ENCODE results near the gene LEFTY2.
"Not testable (repeated sequence)": the region's sequence is repeated elsewhere in the genome, so short reads cannot be mapped to it uniquely, and the experiment has no call there.

The LEFTY2 gene

DNA sequence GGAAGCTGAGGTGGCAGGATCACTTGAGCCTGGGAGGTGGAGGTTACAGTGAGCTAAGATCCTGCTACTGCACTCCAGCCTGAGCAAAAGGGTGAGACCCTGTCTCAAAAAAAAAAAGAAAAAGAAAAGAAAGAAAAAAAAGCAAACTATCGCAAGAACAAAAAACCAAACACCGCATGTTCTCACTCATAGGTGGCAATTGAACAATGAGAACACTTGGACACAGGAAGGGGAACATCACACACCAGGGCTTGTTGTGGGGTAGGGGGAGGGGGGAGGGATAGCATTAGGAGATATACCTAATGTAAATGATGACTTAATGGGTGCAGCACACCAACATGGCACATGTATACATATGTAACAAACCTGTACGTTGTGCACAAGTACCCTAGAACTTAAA lies 11.6 kb downstream of the LEFTY2 start:
- not testable (repeated sequence) for DNase-seq

DNA sequence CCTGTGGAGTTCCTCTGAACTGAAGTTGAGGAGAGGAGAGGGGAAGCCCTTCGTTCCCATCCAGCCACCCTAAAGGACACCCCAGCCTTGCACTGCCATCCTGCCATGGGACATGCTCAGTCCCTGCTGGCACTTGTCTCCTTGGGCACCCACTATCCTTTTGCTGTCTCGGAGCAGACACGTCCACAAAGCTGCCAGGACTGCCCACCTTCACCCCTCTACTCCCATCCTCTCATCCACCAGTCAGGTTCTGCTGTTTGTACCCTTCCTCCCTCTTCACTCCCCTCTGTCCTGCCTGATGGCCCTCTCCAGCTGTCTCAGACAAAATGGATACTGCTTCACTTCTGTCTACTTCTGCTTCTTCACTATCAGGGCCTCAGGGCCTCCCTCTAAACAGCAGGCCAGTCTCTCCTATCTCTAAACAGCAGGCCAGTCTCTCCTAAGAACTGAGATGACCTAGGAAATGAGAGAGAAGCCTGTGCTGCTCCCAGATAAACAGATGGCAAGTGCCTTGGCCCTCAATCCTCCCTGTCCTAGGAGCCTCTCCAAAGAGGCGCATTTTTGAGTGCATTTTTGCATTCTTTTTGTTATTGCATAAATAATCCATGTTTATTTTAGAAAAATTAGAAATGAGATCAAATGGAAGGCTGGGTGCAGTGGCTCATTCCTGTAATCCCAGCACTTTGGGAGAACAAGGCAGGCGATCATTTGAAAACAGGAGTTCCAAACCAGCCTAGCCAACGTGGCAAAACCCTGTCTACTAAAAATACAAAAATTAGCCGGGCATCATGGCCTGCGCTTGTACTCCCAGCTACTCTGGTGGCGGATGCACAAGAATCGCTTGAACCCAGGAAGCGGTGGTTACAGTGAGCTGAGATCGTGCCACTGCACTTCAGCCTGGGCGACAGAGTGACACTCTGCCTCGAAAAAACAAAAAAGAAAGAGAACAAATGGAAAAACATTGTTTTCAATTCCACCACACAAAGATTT lies 12.5 kb downstream of the LEFTY2 start:
- no peak for DNase-seq

DNA sequence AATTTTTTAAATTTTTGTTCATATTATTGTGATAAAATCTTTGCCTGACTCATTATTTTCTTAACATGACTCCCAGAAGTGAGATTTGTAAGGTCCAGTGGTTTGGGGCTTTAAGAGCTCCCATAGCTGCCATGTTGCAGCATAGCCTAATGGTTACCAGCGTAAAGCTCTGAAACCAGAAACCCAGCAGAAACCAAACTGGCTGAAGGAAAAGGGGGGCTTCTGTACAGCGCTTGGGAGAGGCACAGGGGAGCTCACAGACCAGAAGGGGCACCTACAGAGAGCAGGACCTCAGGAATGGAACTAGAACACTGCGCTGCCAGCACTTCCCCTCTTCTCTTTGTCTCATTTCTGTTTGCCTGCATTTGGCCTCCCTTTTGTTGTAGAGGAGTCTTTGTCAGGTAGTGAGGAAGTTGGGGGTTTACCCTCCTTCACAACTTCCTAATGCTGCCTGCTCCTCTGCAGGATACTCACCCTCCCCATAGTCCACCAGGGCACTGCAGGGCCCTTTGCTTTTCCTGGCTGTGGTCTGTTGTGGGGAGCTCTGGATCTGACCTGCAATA lies 14.4 kb downstream of the LEFTY2 start:
- no peak for DNase-seq

DNA sequence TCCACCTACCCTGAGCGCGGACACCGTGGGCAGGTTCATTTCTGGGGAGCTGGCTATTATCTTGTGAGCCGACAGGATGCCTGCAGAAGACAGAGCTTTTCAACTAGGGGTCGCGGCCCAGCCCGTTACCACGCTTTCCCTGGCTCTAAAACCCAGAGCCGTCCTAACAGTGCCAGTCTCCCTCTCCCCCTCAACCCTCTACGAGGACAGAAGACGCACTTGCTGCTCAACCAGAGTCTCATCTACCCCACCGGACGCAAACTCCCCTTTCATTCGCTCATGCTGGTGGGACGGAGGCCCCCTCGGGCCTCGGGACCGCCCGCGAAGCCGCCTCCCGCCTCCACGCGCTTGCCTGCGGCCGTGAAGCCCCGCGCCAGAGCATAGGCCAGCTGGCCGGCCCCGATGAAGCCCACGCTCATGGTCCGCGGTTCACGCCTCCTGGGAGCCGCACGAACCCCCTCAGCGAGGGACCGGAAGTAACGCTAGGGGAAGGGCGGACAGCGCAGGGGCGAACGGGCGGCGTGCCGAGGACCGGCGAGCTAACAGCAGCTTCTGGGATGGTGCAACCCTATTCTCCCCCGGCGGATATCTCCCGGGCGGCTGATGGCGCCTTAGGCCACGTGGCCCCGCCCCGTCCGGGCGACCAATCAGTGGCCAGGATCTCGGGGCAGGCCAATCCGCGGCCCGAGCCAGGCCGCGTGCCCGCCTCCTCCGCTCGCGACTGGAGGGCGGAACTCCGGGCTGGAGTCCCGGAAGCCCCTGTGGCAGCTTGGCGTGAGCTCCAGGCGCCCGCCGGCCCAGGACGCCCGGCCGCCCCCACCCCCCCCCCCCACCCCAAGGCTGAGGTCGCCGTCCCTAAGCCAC lies 17.1 kb downstream of the LEFTY2 start, which contains the start of gene PYCR2:
TSS of gene PYCR2 (minus strand) at position 559 of the 864 bp plus-strand sequence. CDS start at position 419, 140 bp downstream.
- peak; percentile 93 for DNase-seq

DNA sequence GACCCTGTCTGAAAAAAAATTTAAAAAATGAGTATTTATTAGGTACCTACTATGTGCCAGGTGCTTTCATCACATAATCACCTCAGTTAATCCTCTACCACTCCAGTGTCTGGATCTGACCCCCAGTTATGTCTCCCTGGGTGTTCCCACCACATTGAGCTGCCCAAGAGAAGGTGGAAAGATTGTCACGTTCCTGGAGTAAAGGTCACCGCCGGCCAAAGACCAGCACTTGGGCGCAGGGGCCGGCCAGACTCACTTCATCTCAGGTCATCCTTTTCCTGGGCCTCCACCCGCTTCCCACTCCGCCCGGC lies 17.7 kb downstream of the LEFTY2 start:
- DNase-seq, result no peak

DNA sequence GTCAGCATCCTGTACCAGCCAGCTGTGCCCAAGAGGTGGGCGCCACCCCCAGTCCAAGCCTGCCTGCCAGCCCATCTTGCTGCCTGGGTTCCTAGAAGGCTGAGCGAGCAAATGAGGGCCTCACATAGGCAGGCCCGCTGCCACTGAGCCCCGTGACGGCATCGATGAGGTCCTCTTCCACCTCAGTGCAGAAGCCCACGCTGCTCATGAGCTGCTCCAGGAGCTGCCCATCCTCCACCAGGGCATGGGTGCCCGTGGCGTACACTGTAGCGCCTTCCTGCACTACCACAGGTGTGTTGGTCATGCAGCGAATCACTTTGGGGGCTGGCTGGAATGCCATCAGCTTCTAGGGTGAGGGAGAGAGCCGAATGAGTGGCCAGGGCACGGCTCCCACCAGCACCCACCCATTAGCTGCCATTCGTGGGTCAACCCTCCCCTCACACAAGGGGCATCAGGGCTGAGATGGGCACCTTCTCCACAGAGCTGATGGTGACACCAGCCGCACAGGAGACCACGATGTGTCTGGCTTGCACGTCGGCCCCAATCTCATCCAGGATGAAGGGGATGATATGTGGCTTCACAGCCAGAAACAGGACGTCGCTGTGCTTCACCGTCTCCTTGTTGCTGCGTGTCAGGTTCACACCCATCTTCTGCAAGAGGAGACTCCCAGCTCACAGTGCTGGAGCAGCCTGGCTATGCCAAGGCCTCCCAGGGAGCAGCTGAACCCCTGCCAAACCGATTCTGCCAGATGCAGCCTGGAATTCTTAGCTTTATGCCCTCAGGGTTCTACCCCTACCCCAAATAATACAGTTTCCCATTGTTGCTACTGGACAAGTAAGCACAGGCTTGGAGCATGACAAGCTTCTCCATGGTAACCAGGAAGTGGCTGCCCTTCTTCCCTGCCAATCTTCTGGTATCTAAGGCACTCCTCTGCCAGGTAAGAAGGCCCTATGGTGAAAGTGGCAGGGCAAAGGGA lies 19.0 kb downstream of the LEFTY2 start:
- no peak for DNase-seq

DNA sequence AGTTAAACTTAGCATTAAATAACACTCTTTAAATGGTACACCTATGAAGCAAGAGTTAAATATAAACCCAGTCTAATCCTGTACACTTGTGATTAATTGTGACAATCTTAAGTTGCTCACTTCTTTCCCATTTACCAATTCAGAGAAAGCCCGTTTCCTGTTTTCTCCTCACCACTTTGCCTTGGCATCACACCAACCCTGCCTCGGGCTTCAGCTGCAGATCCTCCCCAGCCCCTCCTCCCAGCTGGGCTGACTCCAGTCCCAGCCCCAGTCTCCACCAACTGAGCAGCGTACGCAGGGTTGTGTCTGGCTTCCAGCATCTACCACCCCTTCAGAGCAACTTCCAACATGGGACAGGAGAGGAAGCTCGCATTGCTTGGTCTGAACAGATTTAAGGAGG lies 21.1 kb downstream of the LEFTY2 start:
- DNase-seq, result no peak

DNA sequence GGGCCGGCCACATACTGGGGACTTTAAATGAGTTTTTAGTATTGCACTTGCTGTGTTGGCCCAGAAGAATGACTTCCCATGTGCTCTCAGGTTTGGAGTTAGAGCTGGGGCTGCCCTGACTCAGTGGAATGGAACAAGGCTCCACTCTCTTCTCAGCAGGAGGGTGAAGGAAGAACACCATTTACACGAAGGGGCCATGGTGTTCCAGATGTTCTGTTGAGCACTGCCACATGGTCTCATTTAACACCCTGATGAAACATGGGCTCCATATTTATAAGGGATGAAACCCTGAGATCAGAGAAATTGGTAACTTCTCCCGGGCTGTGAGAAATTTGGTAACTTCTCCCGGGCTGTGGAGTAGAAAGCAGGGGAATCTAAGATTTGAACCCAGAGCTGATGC lies 22.7 kb downstream of the LEFTY2 start:
- DNase-seq, result no peak

DNA sequence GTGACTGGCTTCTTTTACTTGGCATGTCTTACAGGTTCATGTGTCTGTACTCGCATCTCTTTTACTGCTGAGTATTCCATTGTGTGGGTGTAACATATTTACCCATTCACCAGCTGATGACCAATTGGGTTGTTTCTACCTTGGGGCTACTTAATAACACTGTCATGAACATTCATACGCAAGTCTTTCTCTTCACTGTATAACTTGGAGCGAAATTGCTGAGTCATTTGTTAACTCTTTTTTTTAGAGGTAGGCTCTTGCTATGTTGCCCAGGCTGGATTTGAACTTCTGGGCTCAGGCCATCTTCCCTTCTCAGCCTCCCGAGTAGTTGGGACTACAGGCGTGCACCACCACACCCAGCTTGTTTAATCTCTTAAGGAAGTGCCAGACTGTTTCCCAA lies 23.5 kb downstream of the LEFTY2 start:
- no peak for DNase-seq

DNA sequence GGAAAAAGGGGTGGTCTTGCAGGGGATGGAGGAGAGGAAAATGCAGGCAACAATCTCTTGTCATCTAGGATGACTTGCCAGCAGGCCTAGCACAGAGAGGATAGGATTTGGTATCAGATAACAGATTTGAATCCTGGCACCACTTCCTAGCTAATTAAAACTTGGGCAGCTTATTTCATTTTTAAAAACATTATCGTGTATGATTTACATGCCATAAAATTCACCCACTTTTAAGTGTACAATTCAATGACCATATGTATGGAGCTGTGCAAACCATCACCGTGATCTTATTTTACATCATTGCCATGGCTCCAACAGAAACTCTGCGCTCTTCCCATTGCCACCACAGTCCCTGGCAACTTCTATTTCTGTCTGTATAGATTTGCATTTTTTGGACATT lies 23.9 kb downstream of the LEFTY2 start:
- DNase-seq, result no peak

DNA sequence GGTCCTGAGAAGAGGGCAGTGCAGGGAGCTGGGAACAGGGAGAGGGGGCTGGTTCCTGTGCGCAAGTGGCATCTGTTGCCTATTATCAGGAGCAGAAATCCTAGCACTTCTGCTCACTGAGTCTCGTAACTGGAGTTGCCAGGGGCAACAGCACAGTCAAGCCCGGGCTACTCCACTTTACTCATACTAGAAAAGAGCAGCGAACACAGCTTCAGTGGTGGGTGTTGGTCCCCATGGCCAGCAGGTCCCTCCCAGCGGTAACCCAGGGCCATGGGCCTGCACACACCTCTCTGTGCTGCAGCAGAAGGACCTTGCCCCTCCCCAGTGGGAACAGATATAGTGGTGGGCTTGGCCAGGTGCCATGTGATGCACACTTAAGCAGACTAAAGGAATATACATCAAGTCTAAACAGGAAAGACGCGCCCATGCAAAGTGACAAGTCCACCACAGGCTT lies 25.5 kb downstream of the LEFTY2 start:
- no peak for DNase-seq

DNA sequence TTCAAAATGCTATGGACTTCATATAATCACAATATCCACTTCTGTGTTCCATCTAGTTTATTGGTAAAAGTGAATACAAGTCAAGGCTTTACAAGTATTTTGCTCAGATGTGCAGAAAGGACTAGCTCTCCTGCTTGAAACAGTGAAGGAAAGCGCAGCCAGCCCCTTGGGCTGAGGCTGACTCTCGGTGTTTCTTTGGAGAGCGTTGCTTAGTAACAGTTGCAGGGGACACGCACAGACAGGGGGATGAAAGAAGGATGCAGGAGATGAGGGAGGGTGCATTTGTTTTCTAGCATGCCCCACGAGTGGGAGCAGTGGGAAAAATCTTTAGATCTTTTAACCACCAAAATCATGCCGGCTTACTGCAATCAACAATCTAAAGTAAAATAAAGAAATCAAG lies 26.1 kb downstream of the LEFTY2 start:
- no peak for DNase-seq

DNA sequence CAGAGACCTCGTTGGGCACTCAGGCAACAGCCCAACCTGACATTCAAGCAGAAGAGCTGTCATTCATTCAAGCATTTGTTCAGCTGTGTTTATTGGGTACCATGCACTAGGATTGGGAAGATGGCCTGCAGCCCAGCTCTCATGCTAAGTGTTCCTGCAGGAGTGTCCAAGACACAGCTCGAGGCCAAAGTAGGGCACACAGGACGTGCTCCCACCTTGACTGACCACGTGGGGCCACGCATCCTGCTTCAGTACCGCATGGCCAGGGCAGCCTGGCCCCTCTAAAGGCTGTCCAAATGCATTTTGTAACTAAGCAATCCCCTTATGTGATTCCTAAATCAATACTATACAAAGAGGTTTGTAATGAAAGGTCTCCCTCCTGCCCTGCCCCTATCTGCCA lies 26.6 kb downstream of the LEFTY2 start:
- DNase-seq, result no peak

DNA sequence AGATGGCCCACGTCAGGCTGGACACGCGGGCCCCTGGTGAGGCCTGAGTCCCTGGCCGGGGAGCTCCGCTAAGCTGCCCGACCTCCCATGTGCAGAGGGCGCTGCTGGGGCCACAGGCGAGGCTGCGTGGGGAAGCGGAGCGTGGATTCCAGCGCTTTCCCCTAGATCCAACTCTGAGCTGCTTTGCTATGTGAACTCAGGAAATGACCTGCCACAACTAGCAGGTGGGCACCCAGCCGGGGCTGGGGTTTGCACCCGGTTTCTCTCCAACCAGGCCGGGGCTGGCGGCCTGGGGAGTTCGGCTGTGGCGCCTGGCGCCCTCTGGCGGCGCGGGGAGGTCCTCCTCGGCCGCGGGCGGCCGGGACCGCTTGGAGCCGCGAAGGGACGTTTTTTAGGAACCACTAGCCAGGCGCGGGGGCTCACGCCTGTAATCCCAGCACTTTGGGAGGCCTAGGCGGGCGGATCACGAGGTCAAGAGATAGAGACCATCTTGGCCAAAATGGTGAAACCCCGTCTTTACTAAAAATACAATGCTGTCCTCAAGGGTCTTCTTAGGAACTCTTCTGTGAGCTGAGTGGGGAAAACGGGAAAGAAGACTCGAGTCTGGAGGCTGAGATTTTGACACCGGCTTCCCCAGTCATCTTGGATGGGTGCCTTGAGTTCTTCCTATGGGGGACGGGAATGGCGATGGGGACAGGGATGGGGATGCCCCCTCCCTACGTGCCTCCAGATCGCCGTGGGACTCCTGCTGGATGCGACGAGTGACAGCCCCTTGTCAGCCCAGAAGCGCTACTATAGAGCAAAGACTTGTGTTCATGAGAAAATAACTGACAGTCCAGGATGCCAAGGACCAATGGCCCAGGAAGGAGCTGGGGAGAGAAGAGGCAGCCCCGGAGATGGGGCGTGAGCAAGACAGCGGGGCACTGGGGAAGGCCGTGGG lies 29.6 kb downstream of the LEFTY2 start:
- peak; percentile 45 for DNase-seq

DNA sequence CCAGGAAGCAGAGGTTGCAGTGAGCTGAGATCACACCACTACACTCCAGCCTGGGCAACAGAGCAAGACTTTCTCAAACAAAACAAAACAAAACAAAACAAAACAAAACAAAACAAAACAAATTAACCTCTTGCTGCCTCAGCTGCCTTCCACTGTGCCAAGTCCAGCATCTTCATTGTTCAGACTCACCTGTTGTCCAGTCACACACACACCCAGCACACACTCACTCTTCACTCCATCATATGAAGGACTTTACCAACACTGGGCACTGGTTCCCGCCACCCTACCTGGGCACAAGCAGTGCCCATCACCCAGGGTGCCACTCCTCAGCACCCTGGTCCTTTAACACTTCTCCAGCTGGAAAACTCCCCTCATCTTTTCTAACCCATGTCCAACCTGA lies 31.5 kb downstream of the LEFTY2 start:
- DNase-seq, result no peak

DNA sequence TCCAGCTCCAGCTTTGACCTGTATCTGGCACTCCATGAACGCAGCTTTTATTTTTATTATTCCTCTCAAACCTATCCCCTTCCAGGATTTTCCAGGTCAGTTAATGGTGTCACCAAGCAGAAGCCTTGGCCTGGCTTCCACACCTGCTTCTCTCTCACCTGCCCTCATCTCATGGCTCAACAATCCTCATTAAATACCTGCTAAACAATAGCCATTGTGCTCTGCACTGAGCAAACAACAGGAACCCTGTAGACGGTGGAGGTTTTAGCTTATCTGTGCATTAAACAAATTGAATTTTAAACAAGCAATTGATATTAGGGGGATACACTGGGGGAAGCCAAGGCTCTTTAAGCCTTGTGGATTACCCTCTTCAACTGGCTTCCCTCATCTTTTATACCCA lies 32.2 kb downstream of the LEFTY2 start:
- DNase-seq, result no peak

DNA sequence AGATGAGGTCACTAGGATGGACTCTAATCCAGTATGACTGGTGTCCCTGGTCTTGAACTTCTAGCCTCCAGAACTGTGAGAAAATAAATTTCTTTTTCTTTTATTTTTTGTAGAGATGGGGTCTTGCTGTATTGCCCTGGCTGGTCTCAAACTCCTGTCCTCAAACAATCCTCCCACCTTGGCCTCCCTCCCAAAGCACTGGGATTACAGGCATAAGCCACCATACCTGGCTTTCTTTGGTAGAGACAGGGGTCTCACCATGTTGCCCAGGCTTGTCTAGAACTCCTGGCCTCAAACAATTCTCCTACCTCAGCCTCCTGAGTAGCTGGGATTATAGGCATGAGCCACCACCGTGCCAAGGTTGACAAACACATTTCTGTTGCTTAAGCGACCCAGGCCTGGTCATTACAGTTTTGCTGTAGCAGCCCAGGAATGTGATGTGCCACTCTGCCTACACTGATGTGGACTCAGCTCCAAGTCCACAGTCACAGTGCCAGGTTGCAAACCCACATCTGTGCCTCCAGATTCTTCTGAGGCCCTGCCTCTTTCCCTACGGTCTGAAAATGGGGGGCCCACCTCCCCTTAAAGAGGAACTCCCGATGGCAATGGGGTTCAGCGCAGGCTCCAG lies 32.9 kb downstream of the LEFTY2 start:
- no peak for DNase-seq

DNA sequence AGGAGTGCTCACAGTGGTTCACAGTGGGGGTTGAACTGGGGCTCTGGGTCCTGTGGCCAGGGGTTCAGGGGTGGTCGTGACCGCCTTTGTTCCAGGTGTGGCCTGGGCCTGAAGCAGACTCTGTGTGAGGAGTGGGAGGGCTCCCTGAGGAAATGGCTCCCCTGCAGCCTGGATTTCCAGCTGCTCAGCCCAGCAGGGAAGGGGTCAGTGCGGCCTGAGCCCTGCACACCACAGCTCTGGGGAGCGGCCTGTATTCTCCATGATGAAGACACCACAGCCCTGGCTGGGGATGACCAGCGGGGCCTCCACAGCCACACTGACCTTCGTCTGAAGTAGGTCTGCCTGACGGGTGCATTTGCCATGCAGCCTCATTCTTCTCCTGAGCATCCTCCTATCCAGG lies 33.7 kb downstream of the LEFTY2 start:
- no peak for DNase-seq

DNA sequence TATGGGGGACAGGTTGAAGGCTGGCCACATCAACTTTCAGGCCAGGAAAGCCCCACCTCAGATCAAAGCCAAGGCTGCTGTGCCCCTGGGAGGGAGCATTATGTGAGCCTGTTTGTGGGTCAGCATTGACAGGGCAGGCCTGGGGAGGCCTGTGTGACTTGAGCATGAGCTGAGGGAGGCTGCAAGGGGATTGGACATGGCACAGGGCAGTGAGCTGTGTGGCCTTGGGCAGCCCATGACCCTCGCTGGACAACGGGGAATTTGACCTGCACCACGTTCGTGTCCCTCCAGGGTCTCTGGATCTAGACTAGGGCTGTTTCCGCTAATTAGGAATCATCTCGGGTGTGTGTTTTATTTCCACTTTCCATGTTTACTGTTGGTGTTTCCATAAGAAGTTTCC lies 34.6 kb downstream of the LEFTY2 start:
- no peak for DNase-seq

DNA sequence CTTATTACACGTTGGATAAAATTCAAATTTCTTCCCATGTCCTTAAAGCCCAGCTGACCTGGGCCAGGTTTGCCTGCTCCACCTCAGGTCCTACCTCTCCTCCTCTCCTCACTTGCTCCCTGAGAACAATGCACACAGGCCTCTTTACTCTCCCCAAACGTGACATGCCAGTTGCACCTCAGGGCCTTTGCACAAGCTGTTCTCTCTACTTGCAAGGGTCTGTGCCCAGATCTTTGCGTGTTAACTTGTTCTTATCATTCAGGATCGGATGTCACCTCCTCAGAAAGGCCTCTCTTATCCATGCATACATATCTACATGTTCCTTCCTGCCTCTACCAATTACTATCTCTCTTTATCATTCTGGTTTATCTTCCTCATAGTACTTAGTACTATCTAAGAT lies 37.4 kb downstream of the LEFTY2 start:
- no peak for DNase-seq
